Loucy (cell line): Measurements from ENCODE around the gene AGT.

Experiments used
- H2AFZ ChIP-seq: fragments of 200-600 bp; sonication (generic); 2 replicates; pipeline ENCODE4 v1.6.0; 2016; ENCODE audit warnings: antibody characterized with exemption, mild to moderate bottlenecking, low read length, moderate library complexity
- H3F3A ChIP-seq: fragments of 200-600 bp; 2 replicates; pipeline ENCODE4 v1.6.0; 2016; ENCODE audit warnings: antibody characterized with exemption, low read depth, mild to moderate bottlenecking
- H3K27me3 ChIP-seq: fragments of 200-600 bp; sonication (generic); 2 replicates; pipeline ENCODE4 v1.6.1; 2014; ENCODE audit warnings: low read length, mild to moderate bottlenecking; ENCODE audit not compliant: insufficient read depth, poor library complexity, severe bottlenecking
- H3K36me3 ChIP-seq: fragments of 200-600 bp; sonication (generic); 2 replicates; pipeline ENCODE4 v1.6.1; 2016; ENCODE audit warnings: low read length; ENCODE audit not compliant: insufficient read depth
- H3K4me1 ChIP-seq: fragments of 200-600 bp; sonication (generic); 2 replicates; pipeline ENCODE4 v1.5.1; 2014; ENCODE audit warnings: low read length, mild to moderate bottlenecking; ENCODE audit not compliant: insufficient read depth, poor library complexity, severe bottlenecking
- H3K4me2 ChIP-seq: fragments of 200-600 bp; sonication (generic); 2 replicates; pipeline ENCODE4 v1.6.0; 2014; ENCODE audit warnings: antibody characterized with exemption, low read length, low read depth, mild to moderate bottlenecking; ENCODE audit not compliant: poor library complexity, severe bottlenecking
- H3K4me3 ChIP-seq: fragments of 200-600 bp; sonication (generic); 2 replicates; pipeline ENCODE4 v1.5.1; 2014; ENCODE audit warnings: low read length, mild to moderate bottlenecking, mixed read lengths; ENCODE audit not compliant: poor library complexity, severe bottlenecking
- H3K79me2 ChIP-seq: fragments of 200-600 bp; sonication (generic); 2 replicates; pipeline ENCODE4 v1.6.1; 2014; ENCODE audit warnings: low read length; ENCODE audit not compliant: insufficient read depth
- H3K9ac ChIP-seq: fragments of 200-600 bp; sonication (generic); 2 replicates; pipeline ENCODE4 v1.6.0; 2014; ENCODE audit warnings: mild to moderate bottlenecking, low read depth, low read length, moderate library complexity; ENCODE audit not compliant: poor library complexity, severe bottlenecking
- H3K9me2 ChIP-seq: fragments of 200-600 bp; sonication (generic); replicated peaks from 2 replicates; pipeline ENCODE4 v1.6.1; 2016; ENCODE audit warnings: low read depth, low read length, mixed read lengths
- H3K9me3 ChIP-seq: fragments of 200-600 bp; sonication (generic); 2 replicates; pipeline ENCODE4 v1.6.1; 2014; ENCODE audit warnings: mild to moderate bottlenecking, antibody characterized with exemption, low read length, low read depth; ENCODE audit not compliant: insufficient read depth
- H4K20me1 ChIP-seq: fragments of 200-600 bp; sonication (generic); 2 replicates; pipeline ENCODE4 v1.6.0; 2014; ENCODE audit warnings: antibody characterized with exemption, low read length, mild to moderate bottlenecking; ENCODE audit not compliant: insufficient read depth, poor library complexity, severe bottlenecking
- CTCF ChIP-seq: fragments of 200-600 bp; sonication (generic); conservative IDR thresholded peaks from 2 replicates; pipeline ENCODE4 v1.5.1; 2014; ENCODE audit warnings: mild to moderate bottlenecking, antibody characterized with exemption, low read length
- EZH2phosphoT487 ChIP-seq: fragments of 200-600 bp; IDR thresholded peaks from 2 replicates; pipeline ENCODE4 v1.6.1; 2018; ENCODE audit warnings: antibody characterized with exemption, mild to moderate bottlenecking, moderate library complexity, borderline replicate concordance

AGT gene

GRCh38 chr1:230707732-230708630, 5.9 kb downstream of the AGT start:
- no peaks in the 10 kb centered on the region for H4K20me1 ChIP-seq

GRCh38 chr1:230706887-230707731, 6.8 kb downstream of the AGT start:
- TF ChIP-seq CTCF (no peak), EZH2phosphoT487 (no peak)
- Histone ChIP-seq H3K9me3 (no peaks in the 10 kb centered on the region), H3K4me2 (no peak overlapping the region), H3K79me2 (no peaks in the 10 kb centered on the region), H4K20me1 (no peaks in the 10 kb centered on the region), H3K9me2 (no peaks in the 10 kb centered on the region), H3K27me3 (no peaks in the 10 kb centered on the region), H3K4me1 (no peaks in the 10 kb centered on the region), H3K36me3 (no peaks in the 10 kb centered on the region), H3F3A (no peaks in the 10 kb centered on the region), H2AFZ (no peak overlapping the region), H3K4me3 (no peak overlapping the region), H3K9ac (no peak overlapping the region)

More at GRCh38 chr1:230707732-230708630, 5.9 kb downstream of the AGT start:
- no peaks in the 10 kb centered on the region for H3K36me3 ChIP-seq
- H3K4me2 ChIP-seq: no peak overlapping the region
- H3F3A ChIP-seq: no peaks in the 10 kb centered on the region
- no peak for TF ChIP-seq CTCF
- no peak for TF ChIP-seq EZH2phosphoT487
- no peak overlapping the region for H3K4me3 ChIP-seq
- H3K4me1 ChIP-seq: no peaks in the 10 kb centered on the region
- no peak overlapping the region; the same call in 1 of the 2 replicates for H2AFZ ChIP-seq
- H3K9ac ChIP-seq: no peak overlapping the region
- no peaks in the 10 kb centered on the region for H3K27me3 ChIP-seq
- H3K9me2 ChIP-seq: no peaks in the 10 kb centered on the region
- no peaks in the 10 kb centered on the region for H3K9me3 ChIP-seq
- H3K79me2 ChIP-seq: no peaks in the 10 kb centered on the region

- no peaks in the 10 kb centered on the region for H4K20me1 ChIP-seq
- no peak overlapping the region for H3K9ac ChIP-seq
- H3K9me3 ChIP-seq: no peaks in the 10 kb centered on the region
- no peak overlapping the region for H3K4me3 ChIP-seq
- no peaks in the 10 kb centered on the region for H3K27me3 ChIP-seq
- no peak overlapping the region for H2AFZ ChIP-seq
- H3K36me3 ChIP-seq: no peaks in the 10 kb centered on the region
- no peaks in the 10 kb centered on the region for H3K9me2 ChIP-seq
- no peaks in the 10 kb centered on the region for H3K4me1 ChIP-seq
- H3K4me2 ChIP-seq: no peak overlapping the region
- no peaks in the 10 kb centered on the region for H3K79me2 ChIP-seq
- TF ChIP-seq EZH2phosphoT487: no peak
- TF ChIP-seq CTCF: no peak
- H3F3A ChIP-seq: no peaks in the 10 kb centered on the region
These were observed 7.8 kb downstream of the AGT start for GRCh38 chr1:230706020-230706699.
